NCI-H748 treated with DMSO at 0.1 percent for 48 hours (cell line): ENCODE data around the gene HSF2BP.
"Not testable (repeated sequence)": the region's sequence is repeated elsewhere in the genome, so short reads cannot be mapped to it uniquely, and the experiment has no call there.

Experiments
- DNase-seq: peaks from one replicate; lab custom pipeline; 2025; lab: John Stamatoyannopoulos, UW

The HSF2BP gene

DNA sequence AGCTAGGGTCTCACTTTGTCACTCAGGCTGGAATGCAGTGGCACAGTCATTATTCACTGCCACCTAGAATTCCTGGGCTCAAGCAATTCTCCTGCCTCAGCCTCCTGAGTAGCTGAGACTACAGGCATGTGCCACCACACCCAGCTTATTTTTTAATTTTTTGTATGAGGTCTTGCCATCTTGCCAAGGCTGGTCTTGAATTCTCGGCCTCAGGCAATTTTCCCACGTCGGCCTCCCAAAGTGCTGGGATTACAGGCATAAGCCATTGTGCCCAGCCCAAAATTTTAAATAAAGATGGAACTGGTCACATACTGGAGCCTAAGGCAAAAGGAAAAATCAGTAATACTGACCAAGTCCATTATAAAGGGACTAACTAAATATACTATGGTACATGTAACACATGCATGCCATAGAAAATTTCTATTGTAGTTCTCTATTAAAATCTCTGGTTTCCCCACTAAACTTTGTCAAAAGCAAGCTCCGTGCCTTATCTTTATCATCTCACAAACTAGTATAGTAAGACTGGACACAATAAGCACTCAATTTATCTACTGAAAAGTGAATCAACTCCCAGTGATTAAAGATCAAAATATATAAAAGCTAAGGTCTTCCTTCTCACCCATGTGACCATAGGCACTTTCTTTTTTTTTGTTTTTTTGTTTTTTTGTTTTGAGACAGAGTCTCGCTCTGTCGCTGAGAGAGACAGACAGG lies 61.6 kb downstream of the HSF2BP start:
- DNase-seq: no peak

DNA sequence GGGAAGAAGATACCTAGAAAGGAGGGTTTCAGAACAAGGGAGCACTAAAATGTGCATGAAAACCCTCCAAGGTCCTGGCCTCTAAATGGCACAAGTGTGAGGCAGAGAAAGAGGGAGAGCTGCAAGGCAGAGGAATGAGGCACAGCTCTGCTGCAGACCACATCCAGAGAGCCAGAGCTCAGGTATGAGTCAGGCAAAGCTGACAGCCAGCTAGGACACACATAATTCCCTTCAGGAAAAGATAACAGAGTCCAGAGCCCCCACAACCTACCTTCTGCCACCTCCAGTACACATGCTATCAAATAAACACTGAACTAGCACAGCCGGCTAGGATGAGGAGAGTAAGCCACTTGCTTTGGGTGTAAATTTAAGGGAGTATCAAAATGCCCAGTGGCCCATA lies 62.2 kb downstream of the HSF2BP start:
- no peak for DNase-seq

DNA sequence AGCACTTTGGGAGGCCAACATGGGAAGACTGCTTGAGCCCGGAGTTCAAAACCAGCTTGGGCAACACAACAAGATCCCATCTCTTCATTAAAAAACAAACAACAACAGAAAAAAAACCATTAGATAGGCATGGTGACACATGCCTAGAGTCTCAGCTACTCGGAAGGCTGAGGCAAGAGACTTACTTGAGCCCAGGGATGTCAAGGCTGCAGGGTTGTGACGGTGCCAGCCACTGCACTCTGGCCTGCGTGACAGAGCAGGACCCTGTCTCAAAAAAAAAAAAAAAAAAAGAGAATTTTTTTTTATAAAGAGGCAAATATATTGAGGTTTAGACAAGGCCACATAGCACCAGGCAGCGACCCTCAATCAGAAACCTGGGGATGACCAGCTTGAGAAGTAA lies 62.7 kb downstream of the HSF2BP start:
- no peak for DNase-seq

DNA sequence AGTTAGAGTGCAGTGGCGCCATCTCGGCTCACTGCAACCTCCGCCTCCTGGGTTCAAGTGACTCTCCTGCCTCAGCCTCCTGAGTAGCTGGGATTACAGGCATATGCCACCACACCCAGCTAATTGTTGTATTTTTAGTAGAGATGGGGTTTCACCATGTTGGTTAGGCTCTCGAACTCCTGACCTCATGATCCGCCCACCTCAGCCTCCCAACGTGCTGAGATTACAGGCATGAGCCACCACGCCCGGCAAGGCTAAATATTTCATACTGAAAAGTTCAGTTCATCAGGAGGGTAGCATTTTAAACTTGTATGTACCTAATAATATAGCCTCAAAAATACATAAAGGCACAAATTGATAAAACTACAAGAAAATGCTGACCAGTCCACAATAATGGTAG lies 63.5 kb downstream of the HSF2BP start:
- DNase-seq: not testable (repeated sequence)

DNA sequence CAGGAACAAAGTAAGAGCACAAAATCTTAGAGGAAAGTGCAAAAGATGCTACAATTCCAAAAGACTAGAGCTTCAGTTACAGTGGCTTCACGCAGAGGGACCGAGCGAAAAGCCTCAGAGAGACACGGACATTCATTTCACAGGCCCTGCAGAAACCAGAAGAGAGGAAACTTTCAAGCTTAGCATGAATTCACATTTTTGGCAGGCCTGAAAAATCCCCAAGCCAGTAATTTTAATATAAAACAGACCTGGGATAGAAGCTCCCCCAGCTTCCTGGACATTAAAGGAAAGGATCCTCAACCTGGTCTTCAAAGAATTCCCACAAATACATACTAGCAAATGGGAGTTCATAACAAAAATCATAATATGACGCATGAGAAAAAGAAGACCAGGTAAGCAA lies 66.2 kb downstream of the HSF2BP start:
- DNase-seq: no peak

DNA sequence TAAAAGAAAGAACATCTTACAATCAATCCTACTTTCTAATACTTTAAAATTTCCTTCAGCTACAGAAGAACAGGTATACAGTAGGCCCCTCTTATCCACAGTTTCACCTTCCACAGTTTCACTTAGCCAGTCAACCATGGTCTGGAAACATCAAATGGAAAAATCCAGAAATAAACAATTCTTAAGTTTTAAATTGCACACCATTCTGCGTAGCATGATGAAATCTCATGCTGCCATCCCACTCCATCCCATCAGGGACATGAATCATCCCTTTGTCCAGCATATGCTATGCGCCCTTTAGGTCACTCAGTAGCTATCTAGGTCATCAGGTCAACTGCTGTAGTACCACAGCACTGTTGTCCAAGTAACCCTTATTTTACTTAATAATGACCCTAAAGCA lies 67.7 kb downstream of the HSF2BP start:
- no peak for DNase-seq

DNA sequence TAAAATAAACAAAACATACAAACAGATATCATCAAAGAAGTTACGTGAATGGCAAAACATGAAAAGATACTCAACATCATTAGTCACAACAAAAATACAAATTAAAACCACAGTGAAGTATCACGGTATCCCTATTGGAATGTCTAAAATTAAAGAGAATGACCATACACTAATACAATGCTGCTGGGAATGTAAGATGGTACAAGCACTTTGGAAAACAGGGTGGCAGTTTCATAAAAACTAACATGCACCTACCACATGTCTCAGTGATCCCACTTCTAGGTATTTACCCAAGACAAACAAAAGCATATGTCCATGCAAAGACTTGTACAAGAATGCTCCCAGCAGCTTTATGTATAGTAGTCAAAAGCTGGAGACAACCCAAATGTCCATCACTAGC lies 69.1 kb downstream of the HSF2BP start:
- no peak for DNase-seq

DNA sequence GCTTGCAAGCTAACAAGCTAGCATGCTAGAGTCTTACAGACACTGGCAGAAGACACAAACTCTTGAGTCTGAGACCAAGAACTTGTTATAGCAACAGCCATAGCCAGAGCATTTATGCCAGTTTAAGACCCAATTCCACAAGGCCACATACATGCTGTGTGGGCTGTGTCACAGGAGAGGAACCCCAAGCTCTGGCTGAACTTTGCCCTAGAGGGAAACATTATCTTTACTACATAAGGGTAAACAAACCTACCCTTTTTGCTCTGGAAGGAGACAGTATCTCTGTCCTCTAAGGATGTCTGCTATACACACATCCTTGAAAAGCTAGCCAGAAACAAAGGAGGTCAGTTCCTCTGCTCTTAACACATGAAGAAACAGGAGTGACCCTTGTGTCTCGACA lies 70.3 kb downstream of the HSF2BP start:
- no peak for DNase-seq

DNA sequence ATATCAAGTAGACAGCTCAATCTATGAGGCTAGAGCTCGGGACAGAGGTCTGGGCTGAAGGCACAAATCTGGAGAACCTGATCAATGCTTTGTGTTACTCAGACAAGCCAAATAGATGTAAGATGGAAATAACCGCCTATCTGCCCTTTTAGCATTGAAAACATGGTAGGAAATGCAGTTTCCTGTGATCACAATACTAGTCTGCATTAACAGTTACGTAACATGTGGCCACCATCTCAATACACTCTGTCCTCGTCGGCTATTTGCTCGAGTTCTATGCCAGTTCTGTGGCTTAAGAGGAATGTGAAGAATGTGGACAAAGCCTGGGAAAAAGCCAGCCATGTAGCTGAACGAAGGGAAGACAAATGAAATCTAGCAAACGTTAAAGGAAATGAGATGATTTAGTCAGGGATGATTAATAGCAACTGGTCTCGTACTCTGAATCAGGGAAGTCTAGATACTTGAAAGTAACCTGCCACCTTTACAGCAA lies 73.3 kb downstream of the HSF2BP start:
- DNase-seq: no peak

DNA sequence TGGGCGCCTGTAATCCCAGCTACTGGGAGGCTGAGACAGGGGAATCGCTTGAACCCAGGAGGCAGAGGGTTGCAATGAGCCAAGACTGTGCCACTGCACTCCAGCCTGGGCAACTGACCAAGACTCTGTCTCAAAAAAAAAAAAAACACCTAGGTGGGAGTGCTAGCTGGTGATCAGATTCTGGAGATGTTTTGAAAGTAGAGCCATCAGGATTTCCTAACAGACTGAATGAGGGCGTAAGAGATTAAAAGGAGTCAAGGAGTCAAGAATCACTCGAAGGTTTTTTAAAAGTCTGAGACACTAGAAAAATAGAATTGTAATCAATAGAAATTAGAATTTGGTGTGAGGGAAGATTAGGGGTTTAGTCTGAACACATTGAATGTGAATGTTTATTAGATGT lies 73.8 kb downstream of the HSF2BP start:
- DNase-seq: no peak

DNA sequence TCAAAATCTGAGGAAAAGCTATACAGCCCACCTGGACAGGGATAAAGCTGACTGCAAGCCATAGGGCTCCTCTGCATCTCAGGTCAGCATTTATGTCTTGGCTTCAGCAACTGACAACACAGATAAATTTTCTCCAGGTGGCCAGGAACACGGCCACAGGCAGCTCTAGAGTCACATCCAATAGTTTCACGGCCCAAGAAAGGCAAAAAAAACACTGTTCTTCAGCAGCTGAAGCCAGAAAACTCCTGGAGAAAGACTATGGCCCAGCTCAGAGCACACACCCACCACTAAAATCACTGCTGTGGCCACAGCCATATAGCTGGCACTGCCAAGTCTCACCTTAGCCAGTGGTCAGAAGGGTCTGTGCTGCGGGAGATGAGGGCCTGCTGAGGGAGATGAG lies 77.8 kb downstream of the HSF2BP start:
- no peak for DNase-seq

DNA sequence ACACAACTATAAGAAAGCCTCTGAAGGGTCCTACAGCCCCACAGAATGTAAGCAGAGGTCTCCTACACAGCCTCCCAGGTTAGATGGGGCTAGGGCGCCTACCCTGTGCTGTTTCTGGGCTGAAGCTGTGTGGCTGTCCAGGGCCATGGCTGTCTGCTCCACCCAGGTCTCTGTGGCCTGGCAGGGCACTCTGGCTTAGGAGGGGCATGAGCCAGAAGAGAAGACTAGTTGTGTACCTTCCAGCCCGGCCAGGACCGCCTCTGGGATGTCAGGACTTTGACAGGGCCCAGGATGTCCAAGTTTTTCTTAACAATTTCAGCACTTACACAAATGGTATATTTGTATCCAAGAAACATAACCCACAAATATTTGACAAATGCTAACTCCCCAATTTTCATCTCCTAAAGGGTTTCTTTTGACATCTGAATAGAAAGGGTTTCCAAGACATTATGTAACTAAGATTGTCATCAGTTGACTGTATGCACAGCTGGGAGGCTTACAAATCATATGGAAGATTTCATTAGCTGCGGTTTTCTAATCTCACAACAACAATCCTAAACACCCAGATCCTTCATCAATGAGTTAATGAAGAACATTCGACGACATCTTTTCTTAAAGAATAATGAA lies 80.5 kb downstream of the HSF2BP start:
- no peak for DNase-seq

DNA sequence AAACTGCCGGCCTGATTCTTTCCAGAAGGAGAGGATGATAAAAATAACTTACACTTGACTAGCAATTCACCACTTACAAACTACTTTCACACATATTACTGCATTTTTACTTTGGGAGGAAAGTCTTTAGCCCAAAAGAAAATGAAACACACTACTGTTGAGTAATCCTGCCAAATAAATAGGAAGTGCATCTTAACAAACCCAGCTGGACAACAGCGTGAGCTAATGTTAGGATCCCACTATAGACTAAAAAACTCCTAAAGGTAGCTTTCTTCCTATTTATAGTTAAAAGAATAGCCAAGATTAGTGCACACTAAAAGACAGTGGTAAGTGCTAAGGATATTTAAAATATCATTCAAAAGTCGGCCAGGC lies 83.8 kb downstream of the HSF2BP start:
- no peak for DNase-seq

DNA sequence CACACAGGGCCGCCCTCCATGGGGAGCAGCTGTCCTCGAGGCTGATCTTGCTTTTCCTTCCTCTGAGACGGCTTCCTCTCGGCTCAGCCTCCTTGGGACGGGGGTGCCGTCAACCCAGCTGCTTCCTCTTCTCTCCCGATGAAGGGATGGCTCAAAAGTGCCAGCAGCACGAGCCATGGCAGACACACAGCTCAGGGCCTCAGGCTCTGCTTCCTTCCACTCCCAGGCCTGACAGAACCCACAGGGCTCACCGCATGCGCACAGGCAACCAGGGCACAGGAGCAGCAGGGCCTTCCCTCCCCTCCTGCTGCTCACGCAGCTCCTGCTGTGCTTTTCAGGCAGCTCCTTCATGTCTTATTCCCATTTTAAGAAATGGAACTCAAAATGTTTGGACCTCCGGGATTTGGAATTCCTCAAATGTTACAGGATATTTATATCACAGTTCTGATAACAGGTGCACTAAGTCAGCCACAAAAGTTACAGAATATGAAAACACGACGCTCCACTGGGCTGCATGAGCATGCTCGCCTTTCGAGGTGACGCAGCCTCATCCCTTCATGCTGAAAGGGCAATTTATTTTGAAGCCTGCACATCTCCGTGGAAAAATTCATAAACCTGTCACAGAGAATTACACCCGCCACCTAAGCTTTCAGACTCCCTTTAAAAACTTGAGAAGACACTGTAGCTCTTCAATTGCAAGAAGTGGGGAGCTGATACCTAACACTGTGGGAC lies 84.4 kb downstream of the HSF2BP start:
- DNase-seq: no peak

DNA sequence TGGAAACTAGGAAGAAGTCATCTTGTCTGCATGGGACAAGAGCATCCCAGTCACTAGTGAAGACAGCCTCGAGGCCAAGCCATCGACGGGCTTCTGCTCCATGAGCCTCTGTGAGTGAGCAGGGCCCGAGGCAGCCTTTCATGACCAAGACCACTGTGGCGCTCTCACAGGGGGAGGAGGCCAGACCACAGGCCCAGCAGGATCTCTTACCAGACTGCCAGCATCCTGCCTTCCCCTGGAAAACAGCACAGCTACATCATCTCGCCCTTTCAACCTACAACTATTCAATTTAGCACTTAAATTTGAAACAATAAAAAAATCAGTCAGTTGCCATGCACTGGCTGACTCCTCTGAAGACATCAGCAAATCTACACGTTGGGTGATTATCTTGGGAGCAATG lies 85.4 kb downstream of the HSF2BP start:
- DNase-seq: no peak

DNA sequence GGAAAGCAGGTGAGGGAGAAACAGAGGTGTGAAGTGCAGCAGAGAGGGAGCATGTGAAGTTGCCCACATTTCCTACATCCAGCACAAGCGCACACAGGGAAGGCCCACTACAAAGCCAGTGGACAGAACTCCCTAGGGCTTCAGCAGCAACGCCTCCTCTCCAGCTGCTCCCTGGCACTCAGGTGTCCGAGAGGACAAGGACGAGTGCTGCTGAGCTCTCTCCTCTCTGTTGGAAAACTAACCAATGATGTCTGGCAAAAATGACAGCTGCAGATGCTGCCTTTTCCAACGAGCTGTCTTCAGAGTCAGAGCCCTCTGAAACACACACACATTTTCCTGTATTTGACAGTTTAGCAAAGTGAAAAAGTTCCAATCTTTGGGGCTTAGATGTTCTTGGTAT lies 86.8 kb downstream of the HSF2BP start:
- no peak for DNase-seq

DNA sequence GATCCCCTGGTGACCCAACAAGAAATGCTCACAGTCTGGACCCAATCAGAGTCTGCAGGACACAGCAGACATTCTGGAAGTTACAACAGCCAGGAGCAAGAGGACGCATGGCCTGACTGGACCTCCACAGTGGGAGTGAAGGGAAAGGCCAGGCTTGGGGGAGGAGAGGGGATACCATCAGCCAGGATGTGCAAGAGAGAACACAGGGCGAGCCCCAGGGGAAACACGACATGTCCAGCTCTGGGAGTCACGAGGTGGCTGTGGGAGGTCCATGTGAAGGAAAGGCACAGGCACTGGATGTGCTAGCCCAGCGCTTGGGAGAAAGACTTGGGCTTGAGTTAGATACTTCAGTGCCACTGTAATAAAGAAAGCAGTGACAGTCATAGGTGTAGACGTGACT lies 87.3 kb downstream of the HSF2BP start:
- no peak for DNase-seq

DNA sequence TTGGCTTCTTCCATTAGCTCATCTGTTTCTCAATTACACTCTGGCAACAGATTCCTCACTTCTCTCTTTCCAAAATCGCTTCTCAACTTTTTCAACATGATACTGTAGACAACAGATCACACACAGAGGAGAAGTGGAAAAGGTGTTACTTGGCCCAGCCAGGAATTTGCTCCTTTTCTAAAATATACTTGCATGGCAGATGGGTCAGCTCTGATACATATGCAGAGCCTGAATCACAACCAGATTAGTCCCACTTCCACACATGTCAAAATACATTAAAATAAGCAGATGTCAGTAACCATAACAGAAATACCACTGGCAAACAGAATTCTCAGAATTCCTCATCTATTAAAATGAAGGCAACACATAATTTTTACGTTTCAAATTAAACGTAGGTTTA lies 89.1 kb downstream of the HSF2BP start:
- not testable (repeated sequence) for DNase-seq

DNA sequence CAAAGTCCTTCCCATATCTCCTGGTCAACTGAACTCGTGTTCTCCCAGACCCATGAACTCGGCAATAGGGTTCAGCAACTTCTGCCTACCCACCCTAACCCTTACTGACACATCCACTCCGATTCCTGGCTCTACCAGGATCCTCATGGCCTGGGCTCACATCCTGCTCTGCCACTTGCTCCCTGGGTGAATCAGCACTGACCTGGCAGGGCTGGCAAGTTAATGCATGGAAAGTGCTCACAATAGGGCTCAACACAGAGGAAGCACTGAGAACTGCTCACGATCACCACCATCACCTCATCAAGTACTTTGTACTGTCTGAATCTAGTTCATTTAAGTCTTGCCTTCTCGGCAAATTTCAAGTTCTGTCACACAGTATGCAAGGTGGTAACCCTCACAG lies 96.8 kb downstream of the HSF2BP start:
- not testable (repeated sequence) for DNase-seq

DNA sequence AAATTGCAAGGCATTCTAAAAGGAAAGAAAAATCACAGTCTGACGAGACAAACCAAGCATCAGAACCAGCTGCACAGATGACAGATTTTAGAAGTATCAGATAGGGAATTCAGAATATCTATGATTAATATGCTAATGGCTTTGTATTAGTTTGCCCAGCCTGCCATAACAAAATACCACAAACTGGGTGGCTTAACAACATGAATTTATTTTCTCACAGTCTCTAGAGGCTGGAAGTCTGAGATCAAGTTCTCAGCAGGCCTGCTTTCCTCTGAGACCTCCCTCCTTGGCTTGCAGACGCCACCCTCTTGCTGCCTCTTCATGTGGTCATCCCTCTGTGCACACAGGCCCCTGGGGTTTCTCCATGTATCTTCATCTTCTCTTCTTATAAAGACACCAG lies 118.7 kb downstream of the HSF2BP start:
- not testable (repeated sequence) for DNase-seq

DNA sequence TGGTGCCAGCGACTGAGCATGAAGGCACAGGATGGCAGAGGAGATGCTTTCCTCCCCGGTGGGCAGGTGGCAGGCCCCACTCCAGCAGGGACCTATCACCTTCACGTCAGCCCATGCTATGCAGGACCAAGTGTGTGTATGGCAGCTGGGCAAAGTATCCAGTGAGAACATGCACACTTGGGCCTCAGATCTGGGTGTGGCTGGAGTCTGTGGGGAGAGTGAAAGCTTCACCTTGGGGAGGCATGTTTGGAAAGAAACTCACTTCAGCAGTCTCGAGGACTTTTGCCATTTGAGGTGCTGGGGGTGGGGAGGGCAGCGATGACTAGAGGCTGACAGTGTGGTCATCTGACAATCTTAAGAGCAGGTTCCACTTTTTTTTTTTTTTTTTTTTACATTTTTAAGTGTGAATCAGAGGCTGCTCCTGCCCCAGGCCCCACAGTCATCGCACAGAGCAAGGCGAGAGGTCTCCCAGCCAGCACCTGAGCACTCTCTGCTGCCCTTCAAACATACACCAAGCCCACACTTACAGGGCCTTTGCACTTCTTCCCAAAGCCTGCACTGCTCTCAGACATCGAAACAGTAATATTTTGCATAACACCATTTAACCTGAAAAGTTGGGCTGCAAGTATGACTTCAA lies 136.7 kb downstream of the HSF2BP start:
- DNase-seq: not testable (repeated sequence)

DNA sequence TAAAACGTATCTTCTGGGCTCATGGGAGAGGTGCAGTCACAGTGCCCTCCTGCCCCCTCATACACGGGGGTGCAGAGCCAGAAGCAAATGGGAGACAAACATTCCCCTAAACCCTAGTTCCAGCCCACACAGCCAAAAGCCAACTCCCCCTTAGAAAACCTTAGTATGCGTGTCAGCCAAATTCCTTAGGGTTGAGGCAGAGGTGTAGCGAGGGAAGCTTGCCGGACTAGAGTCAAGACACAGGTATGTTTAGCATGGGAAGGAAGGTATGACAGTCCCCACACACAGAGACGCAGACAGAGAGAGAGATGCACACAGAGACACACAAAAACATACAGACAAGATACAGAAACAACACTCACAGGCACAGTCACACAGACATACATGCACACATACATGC lies 141.6 kb downstream of the HSF2BP start:
- DNase-seq: not testable (repeated sequence)
